Measurements from ENCODE around the gene SNAP25.

SNAP25 gene

GRCh38 chr20:10250902-10251301 is 32.3 kb downstream of the SNAP25 start:
- Histone ChIP-seq H3K9ac (no peak overlapping the region), H3K79me2 (peaks cover 71% of the 10 kb centered on the region), H3K9me3 (ENCODE audit: control insufficient read depth, low read length) (no peaks in the 10 kb centered on the region), H2AFZ (no peak overlapping the region), H3K27ac (no peak overlapping the region), H3K36me3 (ENCODE audit: control insufficient read depth, insufficient read depth, low read length) (no peaks in the 10 kb centered on the region), H3K4me3 (ENCODE audit: low read depth, low read length) (no peak overlapping the region), H3K27me3 (ENCODE audit: control insufficient read depth, insufficient read depth, low read length) (no peaks in the 10 kb centered on the region), H3K4me2 (ENCODE audit: low read length) (no peak overlapping the region), H3K4me1 (peaks cover 9% of the 10 kb centered on the region)
- TF ChIP-seq CTCF (IDR thresholded peaks at IDR 0.05), result no peak

GRCh38 chr20:10253780-10254179 is 35.1 kb downstream of the SNAP25 start:
- Histone ChIP-seq H3K4me1 (no peaks in the 10 kb centered on the region), H3K9me3 (ENCODE audit: control insufficient read depth, low read length) (no peaks in the 10 kb centered on the region), H3K4me2 (ENCODE audit: low read length) (no peak overlapping the region), H2AFZ (no peak overlapping the region), H3K27me3 (ENCODE audit: control insufficient read depth, insufficient read depth, low read length) (no peaks in the 10 kb centered on the region), H3K36me3 (ENCODE audit: control insufficient read depth, insufficient read depth, low read length) (no peaks in the 10 kb centered on the region), H3K27ac (no peak overlapping the region), H3K9ac (no peak overlapping the region), H3K79me2 (peaks cover 61% of the 10 kb centered on the region), H3K4me3 (ENCODE audit: low read depth, low read length) (no peak overlapping the region)
- TF ChIP-seq CTCF (IDR thresholded peaks at IDR 0.05), result no peak

GRCh38 chr20:10255846-10256245 is 37.2 kb downstream of the SNAP25 start:
- peaks cover 10% of the 10 kb centered on the region for H3K4me1 ChIP-seq
- no peak for TF ChIP-seq CTCF (IDR thresholded peaks at IDR 0.05)
- no peak overlapping the region for H3K9ac ChIP-seq
- no peak overlapping the region for H2AFZ ChIP-seq
- no peaks in the 10 kb centered on the region for H3K36me3 ChIP-seq (ENCODE audit: control insufficient read depth, insufficient read depth, low read length)
- H3K4me3 ChIP-seq (ENCODE audit: low read depth, low read length), result no peak overlapping the region
- H3K79me2 ChIP-seq, result peaks cover 55% of the 10 kb centered on the region
- H3K9me3 ChIP-seq (ENCODE audit: control insufficient read depth, low read length), result no peaks in the 10 kb centered on the region
- no peak overlapping the region for H3K4me2 ChIP-seq (ENCODE audit: low read length)
- no peaks in the 10 kb centered on the region for H3K27me3 ChIP-seq (ENCODE audit: control insufficient read depth, insufficient read depth, low read length)
- no peak overlapping the region for H3K27ac ChIP-seq

GRCh38 chr20:10259166-10259565 is 40.5 kb downstream of the SNAP25 start:
- Histone ChIP-seq H3K36me3 (ENCODE audit: control insufficient read depth, insufficient read depth, low read length) (no peaks in the 10 kb centered on the region), H3K4me2 (ENCODE audit: low read length) (no peak overlapping the region), H3K4me3 (ENCODE audit: low read depth, low read length) (no peak overlapping the region), H3K27ac (no peak overlapping the region), H3K79me2 (peaks cover 47% of the 10 kb centered on the region), H2AFZ (no peak overlapping the region), H3K4me1 (peaks cover 13% of the 10 kb centered on the region), H3K27me3 (ENCODE audit: control insufficient read depth, insufficient read depth, low read length) (no peaks in the 10 kb centered on the region), H3K9ac (no peak overlapping the region), H3K9me3 (ENCODE audit: control insufficient read depth, low read length) (no peaks in the 10 kb centered on the region)
- no peak for TF ChIP-seq CTCF (IDR thresholded peaks at IDR 0.05)

GRCh38 chr20:10260316-10260715 is 41.7 kb downstream of the SNAP25 start:
- no peaks in the 10 kb centered on the region for H3K9me3 ChIP-seq (ENCODE audit: control insufficient read depth, low read length)
- TF ChIP-seq CTCF (IDR thresholded peaks at IDR 0.05), result no peak
- H3K36me3 ChIP-seq (ENCODE audit: control insufficient read depth, insufficient read depth, low read length), result no peaks in the 10 kb centered on the region
- peaks cover 43% of the 10 kb centered on the region for H3K79me2 ChIP-seq
- H3K9ac ChIP-seq, result no peak overlapping the region
- no peak overlapping the region for H3K4me3 ChIP-seq (ENCODE audit: low read depth, low read length)
- no peak overlapping the region for H3K4me2 ChIP-seq (ENCODE audit: low read length)
- peaks cover 13% of the 10 kb centered on the region for H3K4me1 ChIP-seq
- no peak overlapping the region for H3K27ac ChIP-seq
- H3K27me3 ChIP-seq (ENCODE audit: control insufficient read depth, insufficient read depth, low read length), result no peaks in the 10 kb centered on the region
- H2AFZ ChIP-seq, result no peak overlapping the region
